HCT116 (cell line): ENCODE data around the gene QSOX1. TPM values are rescaled to one million over a fixed set of nuclear protein-coding genes. Genes with fewer than 3 reads are reported as not detected.

Experiments
- ATAC-seq: fragments of 200-7000 bp; cut with Tn5 transposase; 2 replicates; pipeline ENCODE4 v1.9.1; 2020; ENCODE audit warnings: mild to moderate bottlenecking, moderate library complexity
- BruUV-seq: library from RNA; stranded (reverse); fragments of 400-500 nt; replicated peaks from 2 replicates; lab custom pipeline; 2021; lab: Mats Ljungman, UMichigan
- CTCF ChIA-PET: fragments of 300-600 bp; sonication (Branson Sonifier 250); formaldehyde crosslinking; loops from one replicate; lab custom pipeline; 2021; ENCODE audit warnings: antibody characterized with exemption; lab: Charles Lee
- POLR2A ChIA-PET: fragments of 300-600, 350-600 bp; sonication (Branson Sonifier 250); formaldehyde crosslinking; loops from one replicate; lab custom pipeline; 2021; ENCODE audit warnings: antibody characterized with exemption; lab: Charles Lee
- RAD21 ChIA-PET, 2 experiments: fragments of 300-600 bp; sonication (Branson Sonifier 250); formaldehyde crosslinking; loops; one replicate each; lab custom pipeline; 2023; ENCODE audit warnings: low total read pairs in 2 of 2; ENCODE audit not compliant: uncharacterized antibody in 2 of 2, unreplicated experiment in 2 of 2, low non-redundant PET in 1 of 2; lab: Charles Lee
- DNase-seq: peaks from one replicate; pipeline ENCODE4 v3.0.0-alpha.2; 2010; ENCODE audit warnings: low read depth, low spot score
- H2AFZ ChIP-seq: fragments of 200-600 bp; shearing (Covaris generic), sonication (generic); 2 replicates; pipeline ENCODE4 v1.6.1; 2017; ENCODE audit warnings: low read depth, mixed run types, mixed read lengths, antibody characterized with exemption, low read length; ENCODE audit not compliant: poor library complexity, severe bottlenecking
- H3K27ac ChIP-seq: 2 replicates; pipeline ENCODE4 v1.5.1; 2012; ENCODE audit warnings: low read depth, low read length
- H3K27me3 ChIP-seq: fragments of 200-600 bp; sonication (generic); 2 replicates; pipeline ENCODE4 v1.6.1; 2016; ENCODE audit warnings: mixed run types, low read length, mixed read lengths; ENCODE audit not compliant: insufficient read depth
- H3K36me3 ChIP-seq, 2 experiments: fragments of 200-500 bp in 1 of 2; fragments of 200-600 bp in 1 of 2; sonication (Bioruptor generic) in 1 of 2; sonication (generic) in 1 of 2; 2 replicates each; pipeline versions ENCODE4 v1.5.1 to v1.6.1; 2014 to 2016; ENCODE audit warnings: low read length in 2 of 2, inconsistent platforms in 1 of 2, mixed read lengths in 1 of 2, mixed run types in 1 of 2; ENCODE audit not compliant: insufficient read depth in 2 of 2, control insufficient read depth in 1 of 2
- H3K4me1 ChIP-seq, 2 experiments: fragments of 200-600 bp in 1 of 2; sonication (generic) in 1 of 2; 2 replicates each; pipeline versions ENCODE4 v1.5.1 to v1.6.1; 2012 to 2017; ENCODE audit warnings: low read length in 2 of 2, inconsistent platforms in 1 of 2, mild to moderate bottlenecking in 1 of 2, mixed read lengths in 1 of 2, mixed run types in 1 of 2, moderate library complexity in 1 of 2; ENCODE audit not compliant: insufficient read depth in 2 of 2, control insufficient read depth in 1 of 2
- H3K4me2 ChIP-seq: fragments of 200-600 bp; sonication (generic); 2 replicates; pipeline ENCODE4 v1.6.1; 2017; ENCODE audit warnings: mixed run types, low read length, mixed read lengths
- H3K4me3 ChIP-seq, 2 experiments: fragments of 200-600 bp in 1 of 2; sonication (generic) in 1 of 2; replicated peaks in 1 of 2; 2 replicates each; pipeline ENCODE4 v1.5.1; 2011 to 2016; ENCODE audit warnings: low read length in 2 of 2, control low read depth in 1 of 2, low read depth in 1 of 2, mild to moderate bottlenecking in 1 of 2, mixed read lengths in 1 of 2, mixed run types in 1 of 2
- H3K79me2 ChIP-seq: fragments of 200-600 bp; sonication (generic); 2 replicates; pipeline ENCODE4 v1.6.1; 2017; ENCODE audit warnings: mild to moderate bottlenecking, mixed run types, low read length, moderate library complexity, mixed read lengths; ENCODE audit not compliant: insufficient read depth
- H3K9ac ChIP-seq: fragments of 200-600 bp; sonication (generic); 2 replicates; pipeline ENCODE4 v1.6.1; 2016; ENCODE audit warnings: low read length, mixed read lengths
- H3K9me2 ChIP-seq: fragments of 200-600 bp; sonication (generic), shearing (Covaris generic); 2 replicates; pipeline ENCODE4 v1.6.1; 2017; ENCODE audit warnings: mixed run types, mild to moderate bottlenecking, moderate library complexity; ENCODE audit not compliant: insufficient read depth
- H3K9me3 ChIP-seq, 2 experiments: fragments of 200-500 bp in 1 of 2; fragments of 200-600 bp in 1 of 2; sonication (Bioruptor generic) in 1 of 2; sonication (generic) in 1 of 2; 2 replicates each; pipeline ENCODE4 v1.6.1; 2014 to 2017; ENCODE audit warnings: low read length in 2 of 2, mixed read lengths in 2 of 2, inconsistent platforms in 1 of 2, low read depth in 1 of 2, mild to moderate bottlenecking in 1 of 2, mixed run types in 1 of 2, moderate library complexity in 1 of 2; ENCODE audit not compliant: control insufficient read depth in 1 of 2, insufficient read depth in 1 of 2
- H4K20me1 ChIP-seq: fragments of 200-600 bp; sonication (generic), shearing (Covaris generic); 2 replicates; pipeline ENCODE4 v1.6.1; 2017; ENCODE audit warnings: mixed run types, mild to moderate bottlenecking, moderate library complexity; ENCODE audit not compliant: insufficient read depth
- ATF3 ChIP-seq: IDR thresholded peaks from 2 replicates; pipeline ENCODE4 v1.6.1; 2012
- CBX3 ChIP-seq: IDR thresholded peaks from 2 replicates; pipeline ENCODE4 v1.6.1; 2012; ENCODE audit warnings: low read depth
- CEBPB ChIP-seq: IDR thresholded peaks from 2 replicates; pipeline ENCODE4 v1.6.1; 2012; ENCODE audit warnings: low read depth
- EGR1 ChIP-seq: IDR thresholded peaks from 2 replicates; pipeline ENCODE4 v1.6.1; 2012; ENCODE audit warnings: low read depth
- FOSL1 ChIP-seq: IDR thresholded peaks from 2 replicates; pipeline ENCODE4 v1.6.1; 2012; ENCODE audit warnings: low read depth
- POLR2A ChIP-seq: IDR thresholded peaks from 2 replicates; pipeline ENCODE4 v1.7.0; 2011; ENCODE audit warnings: borderline replicate concordance; ENCODE audit not compliant: insufficient read depth, insufficient read length; ENCODE audit errors: extremely low read depth
- RAD21 ChIP-seq: IDR thresholded peaks from 2 replicates; pipeline ENCODE4 v1.6.1; 2012; ENCODE audit warnings: low read depth, mild to moderate bottlenecking
- REST ChIP-seq: IDR thresholded peaks from 2 replicates; pipeline ENCODE4 v1.6.1; 2012; ENCODE audit warnings: low read depth
- SP1 ChIP-seq: IDR thresholded peaks from 2 replicates; pipeline ENCODE4 v1.6.1; 2012; ENCODE audit warnings: low read depth
- TCF7L2 ChIP-seq: IDR thresholded peaks from 2 replicates; pipeline ENCODE4 v1.7.0; 2011; ENCODE audit warnings: borderline replicate concordance, inconsistent platforms; ENCODE audit not compliant: insufficient read depth, insufficient read length; ENCODE audit errors: extremely low read depth
- ZNF274 ChIP-seq: fragments of 200-500 bp; sonication (Bioruptor generic); IDR thresholded peaks from 2 replicates; pipeline ENCODE4 v1.6.1; 2014; ENCODE audit warnings: mild to moderate bottlenecking, low read depth, low read length, inconsistent platforms
- intact Hi-C: fragments of 100-400 bp; cut with micrococcal nuclease; formaldehyde crosslinking; loops from 2 replicates; pipeline ENCODE4 v1.10.0; 2022
- total RNA-seq: library from RNA; stranded (reverse); gene quantifications from one replicate; pipeline ENCODE4 v1.2.1, GENCODE V29; 2021; ENCODE audit not compliant: unreplicated experiment
- TF ChIP-seq, protein P1 (sequence below): IDR thresholded peaks from 2 replicates; pipeline ENCODE4 v1.6.1; 2011; ENCODE audit warnings: mild to moderate bottlenecking, low read length, moderate library complexity; ENCODE audit not compliant: insufficient replicate concordance; ENCODE audit errors: extremely low read depth

The QSOX1 gene
- total RNA-seq, 1 experiment from 2014 or later = 89.2 TPM

GRCh38 chr1:180198196-180198595, 43.5 kb downstream of the QSOX1 start:
- H3K4me2 ChIP-seq = no peak overlapping the region
- no peak for ATAC-seq
- BruUV-seq = no TSS peak
- no peaks in the 10 kb centered on the region for H3K36me3 ChIP-seq
- TF ChIP-seq EGR1 = no peak
- TF ChIP-seq RAD21 = no peak
- no peak for TF ChIP-seq TCF7L2
- TF ChIP-seq POLR2A = no peak
- TF ChIP-seq SP1 = no peak
- TF ChIP-seq ZNF274 = no peak
- no peak for TF ChIP-seq FOSL1
- TF ChIP-seq REST = no peak
- no peak for TF ChIP-seq CBX3
- no peak for TF ChIP-seq ATF3
- TF ChIP-seq CEBPB = no peak
- TF ChIP-seq, protein P1, sequence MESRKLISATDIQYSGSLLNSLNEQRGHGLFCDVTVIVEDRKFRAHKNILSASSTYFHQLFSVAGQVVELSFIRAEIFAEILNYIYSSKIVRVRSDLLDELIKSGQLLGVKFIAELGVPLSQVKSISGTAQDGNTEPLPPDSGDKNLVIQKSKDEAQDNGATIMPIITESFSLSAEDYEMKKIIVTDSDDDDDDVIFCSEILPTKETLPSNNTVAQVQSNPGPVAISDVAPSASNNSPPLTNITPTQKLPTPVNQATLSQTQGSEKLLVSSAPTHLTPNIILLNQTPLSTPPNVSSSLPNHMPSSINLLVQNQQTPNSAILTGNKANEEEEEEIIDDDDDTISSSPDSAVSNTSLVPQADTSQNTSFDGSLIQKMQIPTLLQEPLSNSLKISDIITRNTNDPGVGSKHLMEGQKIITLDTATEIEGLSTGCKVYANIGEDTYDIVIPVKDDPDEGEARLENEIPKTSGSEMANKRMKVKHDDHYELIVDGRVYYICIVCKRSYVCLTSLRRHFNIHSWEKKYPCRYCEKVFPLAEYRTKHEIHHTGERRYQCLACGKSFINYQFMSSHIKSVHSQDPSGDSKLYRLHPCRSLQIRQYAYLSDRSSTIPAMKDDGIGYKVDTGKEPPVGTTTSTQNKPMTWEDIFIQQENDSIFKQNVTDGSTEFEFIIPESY = no peak
- TF ChIP-seq, all 23 proteins: peak for 0
- no peaks in the 10 kb centered on the region for H3K27me3 ChIP-seq
- intact Hi-C loops = no loop called here
- RAD21 ChIA-PET = no interaction called here
- no peaks in the 10 kb centered on the region for H3K9me3 ChIP-seq
- POLR2A ChIA-PET = no interaction called here
- no peaks in the 10 kb centered on the region for H4K20me1 ChIP-seq
- H3K4me1 ChIP-seq = no peaks in the 10 kb centered on the region
- no peaks in the 10 kb centered on the region for H3K9me2 ChIP-seq
- H3K79me2 ChIP-seq = no peaks in the 10 kb centered on the region
- no peak overlapping the region for H3K9ac ChIP-seq
- CTCF ChIA-PET = no interaction called here
- H2AFZ ChIP-seq = no peak overlapping the region
- DNase-seq = no peak
- no peak overlapping the region for H3K4me3 ChIP-seq
- no peak overlapping the region for H3K27ac ChIP-seq
